SK-N-SH treated with all-trans-retinoic acid at 6 μM for 48 hours (cell line): ENCODE results near the gene NAT16.

Experiments
- ATAC-seq: fragments of 200-7000 bp; cut with Tn5 transposase; 3 replicates; pipeline ENCODE4 v1.9.1; 2020; ENCODE audit warnings: mild to moderate bottlenecking, moderate library complexity
- ARNTL ChIP-seq: fragments of 450-650 bp; formaldehyde crosslinking; IDR thresholded peaks from 2 replicates; pipeline ENCODE4 v1.5.0; 2020; ENCODE audit warnings: low read depth, mild to moderate bottlenecking, moderate library complexity, borderline replicate concordance
- BACH2 ChIP-seq: fragments of 250-450 bp; sonication (Bioruptor Pico); IDR thresholded peaks from 2 replicates; pipeline ENCODE4 v1.9.0; 2021; ENCODE audit warnings: mild to moderate bottlenecking, borderline replicate concordance
- CREB5 ChIP-seq: fragments of 250-450 bp; sonication (Bioruptor Pico); IDR thresholded peaks from 2 replicates; pipeline ENCODE4 v1.5.1; 2020; ENCODE audit warnings: low read depth, mild to moderate bottlenecking, moderate library complexity
- CSDC2 ChIP-seq: fragments of 250-450 bp; sonication (Bioruptor Pico); IDR thresholded peaks from 2 replicates; pipeline ENCODE4 v1.5.0; 2020; ENCODE audit warnings: mild to moderate bottlenecking, moderate library complexity
- ESRRG ChIP-seq: fragments of 250-450 bp; sonication (Bioruptor Pico); IDR thresholded peaks from 2 replicates; pipeline ENCODE4 v1.6.1; 2021; ENCODE audit warnings: mild to moderate bottlenecking
- GLIS3 ChIP-seq: fragments of 250-450 bp; sonication (Bioruptor Pico); IDR thresholded peaks from 2 replicates; pipeline ENCODE4 v1.5.0; 2020; ENCODE audit warnings: mild to moderate bottlenecking, moderate library complexity
- ISL1 ChIP-seq: fragments of 250-450 bp; sonication (Bioruptor Pico); IDR thresholded peaks from 2 replicates; pipeline ENCODE4 v2.1.2; 2022; ENCODE audit warnings: mild to moderate bottlenecking, moderate library complexity
- OSR1 ChIP-seq: fragments of 250-450 bp; sonication (Bioruptor Pico); IDR thresholded peaks from 2 replicates; pipeline ENCODE4 v1.8.0; 2022; ENCODE audit warnings: moderate library complexity, mild to moderate bottlenecking, inconsistent platforms
- PATZ1 ChIP-seq: fragments of 250-450 bp; sonication (Bioruptor Pico); IDR thresholded peaks from 2 replicates; pipeline ENCODE4 v1.8.0; 2020; ENCODE audit warnings: mild to moderate bottlenecking, moderate library complexity, borderline replicate concordance
- PPARA ChIP-seq: fragments of 250-450 bp; sonication (Bioruptor Pico); IDR thresholded peaks from 2 replicates; pipeline ENCODE4 v1.5.0; 2020; ENCODE audit warnings: mild to moderate bottlenecking, borderline replicate concordance
- RARB ChIP-seq: fragments of 250-450 bp; sonication (Bioruptor Pico); IDR thresholded peaks from 2 replicates; pipeline ENCODE4 v1.8.0; 2021; ENCODE audit warnings: mild to moderate bottlenecking, moderate library complexity
- SNAI2 ChIP-seq: fragments of 250-450 bp; sonication (Bioruptor Pico); IDR thresholded peaks from 2 replicates; pipeline ENCODE4 v1.5.0; 2020; ENCODE audit warnings: mild to moderate bottlenecking, moderate library complexity
- TCF4 ChIP-seq: fragments of 250-450 bp; sonication (Bioruptor Pico); IDR thresholded peaks from 2 replicates; pipeline ENCODE4 v1.8.0; 2021; ENCODE audit warnings: mild to moderate bottlenecking, moderate library complexity, borderline replicate concordance
- TOX ChIP-seq: fragments of 250-450 bp; sonication (Bioruptor Pico); IDR thresholded peaks from 2 replicates; pipeline ENCODE4 v1.8.0; 2021; ENCODE audit warnings: mild to moderate bottlenecking, moderate library complexity, borderline replicate concordance
- ZC3H10 ChIP-seq: fragments of 250-450 bp; sonication (Bioruptor Pico); IDR thresholded peaks from 2 replicates; pipeline ENCODE4 v1.5.1; 2021; ENCODE audit warnings: mild to moderate bottlenecking, moderate library complexity
- ZFP3 ChIP-seq: fragments of 250-450 bp; sonication (Bioruptor Pico); IDR thresholded peaks from 2 replicates; pipeline ENCODE4 v1.5.0; 2020; ENCODE audit warnings: mild to moderate bottlenecking, moderate library complexity
- ZFP30 ChIP-seq: fragments of 450-650 bp; formaldehyde crosslinking; IDR thresholded peaks from 2 replicates; pipeline ENCODE4 v1.5.0; 2022; ENCODE audit warnings: mild to moderate bottlenecking, moderate library complexity
- ZNF565 ChIP-seq: fragments of 450-650 bp; formaldehyde crosslinking; conservative IDR thresholded peaks from 2 replicates; pipeline ENCODE4 v1.5.0; 2020; ENCODE audit warnings: low read depth, mild to moderate bottlenecking, moderate library complexity
- ZNF70 ChIP-seq: fragments of 450-650 bp; formaldehyde crosslinking; IDR thresholded peaks from 2 replicates; pipeline ENCODE4 v1.5.0; 2020; ENCODE audit warnings: mild to moderate bottlenecking, moderate library complexity
- ZNF8 ChIP-seq: fragments of 450-650 bp; formaldehyde crosslinking; IDR thresholded peaks from 2 replicates; pipeline ENCODE4 v1.5.0; 2020; ENCODE audit warnings: mild to moderate bottlenecking, moderate library complexity
- TF ChIP-seq, protein P1 (sequence below): fragments of 250-450 bp; sonication (Bioruptor Pico); IDR thresholded peaks from 2 replicates; pipeline ENCODE4 v1.8.0; 2021; ENCODE audit warnings: low read depth, mild to moderate bottlenecking, moderate library complexity, borderline replicate concordance
- TF ChIP-seq, protein P2 (sequence below): fragments of 250-450 bp; sonication (Bioruptor Pico); IDR thresholded peaks from 2 replicates; pipeline ENCODE4 v1.5.0; 2020; ENCODE audit warnings: mild to moderate bottlenecking, moderate library complexity
- TF ChIP-seq, protein P3 (sequence below): fragments of 250-450 bp; sonication (Bioruptor Pico); IDR thresholded peaks from 2 replicates; pipeline ENCODE4 v1.5.1; 2021; ENCODE audit warnings: mild to moderate bottlenecking, moderate library complexity

NAT16 gene

GRCh38 chr7:101165075-101165957 lies 14.8 kb downstream of the NAT16 start, which contains the start of gene VGF:
VGF (minus strand) TSS chr7:101165569; CDS start chr7:101164843, 726 bp downstream.
- TF ChIP-seq, protein P1, sequence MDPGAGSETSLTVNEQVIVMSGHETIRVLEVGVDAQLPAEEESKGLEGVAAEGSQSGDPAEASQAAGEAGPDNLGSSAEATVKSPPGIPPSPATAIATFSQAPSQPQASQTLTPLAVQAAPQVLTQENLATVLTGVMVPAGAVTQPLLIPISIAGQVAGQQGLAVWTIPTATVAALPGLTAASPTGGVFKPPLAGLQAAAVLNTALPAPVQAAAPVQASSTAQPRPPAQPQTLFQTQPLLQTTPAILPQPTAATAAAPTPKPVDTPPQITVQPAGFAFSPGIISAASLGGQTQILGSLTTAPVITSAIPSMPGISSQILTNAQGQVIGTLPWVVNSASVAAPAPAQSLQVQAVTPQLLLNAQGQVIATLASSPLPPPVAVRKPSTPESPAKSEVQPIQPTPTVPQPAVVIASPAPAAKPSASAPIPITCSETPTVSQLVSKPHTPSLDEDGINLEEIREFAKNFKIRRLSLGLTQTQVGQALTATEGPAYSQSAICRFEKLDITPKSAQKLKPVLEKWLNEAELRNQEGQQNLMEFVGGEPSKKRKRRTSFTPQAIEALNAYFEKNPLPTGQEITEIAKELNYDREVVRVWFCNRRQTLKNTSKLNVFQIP: no peak
- TF ChIP-seq PATZ1: 0 out of 2 replicates have a peak, but pooled peaks have one; percentile 33
- no peak for TF ChIP-seq ZNF565 (CRISPR knock-in tag)
- TF ChIP-seq ZNF70: no peak; the same call in 1 of the 2 replicates
- no peak for TF ChIP-seq ARNTL
- TF ChIP-seq CREB5 (CRISPR knock-in tag): no peak
- TF ChIP-seq RARB: no peak
- no peak for TF ChIP-seq ZFP30
- TF ChIP-seq SNAI2: no peak
- TF ChIP-seq PPARA (CRISPR knock-in tag): no peak
- TF ChIP-seq BACH2 (CRISPR knock-in tag): no peak
- no peak for TF ChIP-seq ESRRG (CRISPR knock-in tag)
- TF ChIP-seq CSDC2 (CRISPR knock-in tag): peak; percentile 75; the same call in 1 of the 2 replicates
- TF ChIP-seq, protein P2, sequence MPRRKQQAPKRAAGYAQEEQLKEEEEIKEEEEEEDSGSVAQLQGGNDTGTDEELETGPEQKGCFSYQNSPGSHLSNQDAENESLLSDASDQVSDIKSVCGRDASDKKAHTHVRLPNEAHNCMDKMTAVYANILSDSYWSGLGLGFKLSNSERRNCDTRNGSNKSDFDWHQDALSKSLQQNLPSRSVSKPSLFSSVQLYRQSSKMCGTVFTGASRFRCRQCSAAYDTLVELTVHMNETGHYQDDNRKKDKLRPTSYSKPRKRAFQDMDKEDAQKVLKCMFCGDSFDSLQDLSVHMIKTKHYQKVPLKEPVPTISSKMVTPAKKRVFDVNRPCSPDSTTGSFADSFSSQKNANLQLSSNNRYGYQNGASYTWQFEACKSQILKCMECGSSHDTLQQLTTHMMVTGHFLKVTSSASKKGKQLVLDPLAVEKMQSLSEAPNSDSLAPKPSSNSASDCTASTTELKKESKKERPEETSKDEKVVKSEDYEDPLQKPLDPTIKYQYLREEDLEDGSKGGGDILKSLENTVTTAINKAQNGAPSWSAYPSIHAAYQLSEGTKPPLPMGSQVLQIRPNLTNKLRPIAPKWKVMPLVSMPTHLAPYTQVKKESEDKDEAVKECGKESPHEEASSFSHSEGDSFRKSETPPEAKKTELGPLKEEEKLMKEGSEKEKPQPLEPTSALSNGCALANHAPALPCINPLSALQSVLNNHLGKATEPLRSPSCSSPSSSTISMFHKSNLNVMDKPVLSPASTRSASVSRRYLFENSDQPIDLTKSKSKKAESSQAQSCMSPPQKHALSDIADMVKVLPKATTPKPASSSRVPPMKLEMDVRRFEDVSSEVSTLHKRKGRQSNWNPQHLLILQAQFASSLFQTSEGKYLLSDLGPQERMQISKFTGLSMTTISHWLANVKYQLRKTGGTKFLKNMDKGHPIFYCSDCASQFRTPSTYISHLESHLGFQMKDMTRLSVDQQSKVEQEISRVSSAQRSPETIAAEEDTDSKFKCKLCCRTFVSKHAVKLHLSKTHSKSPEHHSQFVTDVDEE (CRISPR knock-in tag): peak; percentile 78; the same call in 1 of the 2 replicates
- peak; percentile 92; the same call in 1 of the 2 replicates for TF ChIP-seq GLIS3 (CRISPR knock-in tag)
- TF ChIP-seq TOX (CRISPR knock-in tag): no peak
- peak; percentile 49; the same call in 1 of the 2 replicates for TF ChIP-seq ZFP3 (CRISPR knock-in tag)
- no peak for TF ChIP-seq OSR1
- no peak for TF ChIP-seq ISL1
- TF ChIP-seq, protein P3, sequence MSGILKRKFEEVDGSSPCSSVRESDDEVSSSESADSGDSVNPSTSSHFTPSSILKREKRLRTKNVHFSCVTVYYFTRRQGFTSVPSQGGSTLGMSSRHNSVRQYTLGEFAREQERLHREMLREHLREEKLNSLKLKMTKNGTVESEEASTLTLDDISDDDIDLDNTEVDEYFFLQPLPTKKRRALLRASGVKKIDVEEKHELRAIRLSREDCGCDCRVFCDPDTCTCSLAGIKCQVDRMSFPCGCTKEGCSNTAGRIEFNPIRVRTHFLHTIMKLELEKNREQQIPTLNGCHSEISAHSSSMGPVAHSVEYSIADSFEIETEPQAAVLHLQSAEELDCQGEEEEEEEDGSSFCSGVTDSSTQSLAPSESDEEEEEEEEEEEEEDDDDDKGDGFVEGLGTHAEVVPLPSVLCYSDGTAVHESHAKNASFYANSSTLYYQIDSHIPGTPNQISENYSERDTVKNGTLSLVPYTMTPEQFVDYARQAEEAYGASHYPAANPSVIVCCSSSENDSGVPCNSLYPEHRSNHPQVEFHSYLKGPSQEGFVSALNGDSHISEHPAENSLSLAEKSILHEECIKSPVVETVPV (CRISPR knock-in tag): no peak
- TF ChIP-seq ZC3H10 (CRISPR knock-in tag): peak; percentile 82
- TF ChIP-seq TCF4 (CRISPR knock-in tag): no peak
- TF ChIP-seq ZNF8: no peak
- peak; percentile 67 for ATAC-seq

- TF ChIP-seq ZC3H10 (CRISPR knock-in tag) (no peak), ZFP3 (CRISPR knock-in tag) (peak; percentile 69), ARNTL (no peak), ZNF70 (no peak), GLIS3 (CRISPR knock-in tag) (no peak), CSDC2 (CRISPR knock-in tag) (peak; percentile 89)
- peak; percentile 59 for ATAC-seq
Measured at GRCh38 chr7:101164071-101164840, 15.8 kb downstream of the NAT16 start.
